Measurements from ENCODE around the gene CDKN2B-AS1. TPM values are rescaled to one million over a fixed set of nuclear protein-coding genes. Genes with fewer than 3 reads are reported as not detected.

CDKN2B-AS1 gene
- total RNA-seq, 1 donor from 2014 or later: 2.3 TPM

GRCh38 chr9:22073349-22073748, 78.8 kb downstream of the CDKN2B-AS1 start:
- no peak for ATAC-seq
- TF ChIP-seq CTCF (IDR thresholded peaks at IDR 0.05): no peak
- intact Hi-C loops (cut with DNase I): no loop called here
- Histone ChIP-seq H3K9me3 (no peaks in the 10 kb centered on the region), H3K27ac (no peak overlapping the region), H3K27me3 (no peaks in the 10 kb centered on the region), H3K4me3 (no peak overlapping the region), H3K36me3 (no peaks in the 10 kb centered on the region), H3K4me1 (no peaks in the 10 kb centered on the region)
- DNase-seq: no peak

GRCh38 chr9:22078081-22078480, 83.5 kb downstream of the CDKN2B-AS1 start:
- Histone ChIP-seq H3K9me3 (no peaks in the 10 kb centered on the region), H3K4me3 (no peak overlapping the region), H3K36me3 (no peaks in the 10 kb centered on the region), H3K27me3 (no peaks in the 10 kb centered on the region), H3K4me1 (peaks cover 3% of the 10 kb centered on the region), H3K27ac (no peak overlapping the region)
- ATAC-seq: no peak
- DNase-seq: no peak
- no peak for TF ChIP-seq CTCF (IDR thresholded peaks at IDR 0.05)
- intact Hi-C loops (cut with DNase I): no loop called here

DNA sequence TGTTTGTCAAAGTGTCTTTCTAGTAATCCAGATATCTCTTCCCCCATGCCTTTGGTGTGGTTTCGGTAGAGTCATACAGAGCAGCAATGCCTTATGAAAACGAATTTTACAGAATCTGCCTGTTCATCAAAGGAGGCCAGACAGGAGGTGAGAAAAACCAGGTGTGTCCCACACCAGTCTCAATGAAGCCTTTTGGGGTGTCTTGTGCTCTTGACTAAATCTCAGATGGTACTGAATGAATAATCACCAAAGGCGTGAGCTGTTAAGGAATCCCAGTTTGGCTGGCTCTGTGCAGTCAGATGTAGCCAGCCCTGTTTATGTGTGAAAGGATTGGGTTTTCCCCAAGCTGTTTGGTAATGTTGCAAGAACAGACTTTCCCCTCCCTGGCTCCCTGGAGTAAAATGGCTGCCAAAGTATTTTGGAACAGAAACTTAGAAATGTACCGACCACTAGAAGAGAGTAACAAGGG, 85.3 kb downstream of the CDKN2B-AS1 start:
- no peaks in the 10 kb centered on the region for H3K36me3 ChIP-seq
- no peaks in the 10 kb centered on the region for H3K27me3 ChIP-seq
- intact Hi-C loops (cut with DNase I): no loop called here
- ATAC-seq (peak; percentile 67), DNase-seq (no peak)
- no peak overlapping the region for H3K27ac ChIP-seq
- no peak overlapping the region for H3K4me3 ChIP-seq
- peaks cover 8% of the 10 kb centered on the region for H3K4me1 ChIP-seq
- no peak for TF ChIP-seq CTCF (IDR thresholded peaks at IDR 0.05)
- H3K9me3 ChIP-seq: no peaks in the 10 kb centered on the region

GRCh38 chr9:22084336-22085035, 89.9 kb downstream of the CDKN2B-AS1 start:
- TF ChIP-seq CTCF (IDR thresholded peaks at IDR 0.05): no peak
- no peak for DNase-seq
- H3K27ac ChIP-seq: no peak overlapping the region
- peaks cover 12% of the 10 kb centered on the region for H3K4me1 ChIP-seq
- ATAC-seq: peak; percentile 52
- no peaks in the 10 kb centered on the region for H3K9me3 ChIP-seq
- no peaks in the 10 kb centered on the region for H3K36me3 ChIP-seq
- intact Hi-C loops (cut with DNase I): no loop called here
- H3K27me3 ChIP-seq: no peaks in the 10 kb centered on the region
- H3K4me3 ChIP-seq: no peak overlapping the region

DNA sequence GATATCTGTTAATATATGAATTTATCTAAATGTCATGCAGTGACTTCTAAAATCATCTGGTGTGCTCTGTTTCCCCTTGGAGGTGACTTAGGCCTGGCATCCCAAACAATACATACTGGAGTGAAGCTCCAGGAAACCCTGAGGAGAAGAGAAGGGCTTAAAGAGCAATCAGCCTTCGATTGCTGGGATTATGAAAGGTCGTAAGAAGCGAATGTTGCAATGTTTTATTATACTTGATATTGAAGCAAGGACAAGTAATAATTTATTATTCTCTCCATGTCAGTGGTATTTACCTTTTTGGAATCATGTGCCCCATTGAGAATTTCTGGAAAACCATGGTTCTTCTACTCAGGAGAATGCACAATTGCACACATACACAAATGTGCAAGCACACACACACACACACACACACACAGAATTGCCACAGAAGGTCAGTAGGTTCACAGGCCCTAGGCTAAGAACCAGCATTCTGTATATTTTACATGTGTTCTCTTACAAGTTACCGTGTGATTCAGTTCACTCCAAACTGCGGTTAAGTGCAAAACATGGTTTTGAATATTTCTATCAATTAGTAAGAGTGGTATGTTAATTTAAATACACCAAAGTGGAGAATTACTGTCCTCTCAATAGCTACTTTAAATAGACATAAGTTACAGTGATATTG, 93.6 kb downstream of the CDKN2B-AS1 start:
- H3K4me3 ChIP-seq: no peak overlapping the region
- H3K27ac ChIP-seq: no peak overlapping the region
- no peaks in the 10 kb centered on the region for H3K9me3 ChIP-seq
- ATAC-seq (no peak), DNase-seq (no peak)
- no peaks in the 10 kb centered on the region for H3K27me3 ChIP-seq
- intact Hi-C loops (cut with DNase I): no loop called here
- no peaks in the 10 kb centered on the region for H3K36me3 ChIP-seq
- H3K4me1 ChIP-seq: peaks cover 9% of the 10 kb centered on the region
- no peak for TF ChIP-seq CTCF (IDR thresholded peaks at IDR 0.05)
